Measurements from ENCODE around the gene GRIP1. TPM values are rescaled to one million over a fixed set of nuclear protein-coding genes. Genes with fewer than 3 reads are reported as not detected.

GRIP1 gene
- total and polyA plus RNA-seq, 2 of the 4 experiments (the other 2 are of a cell fraction), result under 0.01 to 0.07 TPM

DNA sequence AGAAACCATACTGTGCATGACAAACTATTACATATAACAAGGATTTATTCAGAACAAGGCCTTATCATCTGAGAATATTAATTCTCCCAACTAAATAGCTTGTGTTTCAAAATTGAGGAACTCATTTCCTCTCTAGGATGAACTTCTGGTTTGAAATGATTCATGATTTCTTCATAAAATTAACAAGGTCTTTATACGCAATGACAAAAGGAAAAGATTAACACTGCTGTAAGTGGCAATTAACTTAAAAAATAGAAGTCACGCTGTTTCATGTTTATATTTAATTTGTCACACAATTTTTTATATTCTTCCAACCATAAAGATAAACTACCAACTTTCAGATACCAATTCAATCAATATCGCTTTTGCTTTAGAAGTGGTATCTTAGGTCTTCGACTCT is 80.8 kb downstream of the GRIP1 start:
- Histone ChIP-seq H3K4me3 (ENCODE audit: insufficient read depth, low read depth, low read length) (no peak overlapping the region), H2BK5ac (ENCODE audit: low read depth, low read length, poor library complexity, severe bottlenecking) (no peak overlapping the region), H3K4me2 (ENCODE audit: low read depth, low read length) (no peak overlapping the region), H3K27ac (ENCODE audit: insufficient read depth, low read length) (no peak overlapping the region), H2BK20ac (ENCODE audit: low read depth, low read length) (no peak overlapping the region), H2AK9ac (replicated peaks; ENCODE audit: low read depth, low read length, poor library complexity) (no peak overlapping the region), H3K36me3 (ENCODE audit: control insufficient read depth, insufficient read depth, low read length) (no peaks in the 10 kb centered on the region), H3K9me1 (ENCODE audit: insufficient read depth, low read length) (no peaks in the 10 kb centered on the region), H3K4me1 (ENCODE audit: control insufficient read depth, insufficient read depth, low read length) (no peaks in the 10 kb centered on the region), H2AFZ (replicated peaks; ENCODE audit: low read length, poor library complexity) (no peak overlapping the region), H2BK120ac (ENCODE audit: low read depth, low read length) (no peak overlapping the region), H3K9ac (ENCODE audit: low read depth, low read length) (no peak overlapping the region), H2AK5ac (ENCODE audit: low read depth, low read length) (no peak overlapping the region), H3K23ac (ENCODE audit: low read depth, low read length) (no peak overlapping the region), H3K9me3 (ENCODE audit: control insufficient read depth, insufficient read depth, low read length) (no peaks in the 10 kb centered on the region), H4K5ac (ENCODE audit: low read depth, low read length) (no peak overlapping the region), H3K56ac (ENCODE audit: extremely low read depth, insufficient read depth, low read length) (no peak overlapping the region), H3K79me1 (ENCODE audit: low read depth in 1 of 2, low read length in 2 of 2) (no peaks in the 10 kb centered on the region), H4K20me1 (ENCODE audit: insufficient read depth, low read length) (no peaks in the 10 kb centered on the region), H4K8ac (ENCODE audit: low read depth in 2 of 2, low read length in 2 of 2) (no peak overlapping the region), H3K14ac (replicated peaks; ENCODE audit: low read depth, low read length) (no peak overlapping the region), H2BK15ac (ENCODE audit: low read depth, low read length) (no peak overlapping the region), H3K27me3 (ENCODE audit: control insufficient read depth, insufficient read depth, low read length) (no peaks in the 10 kb centered on the region), H3K18ac (ENCODE audit: low read depth, low read length) (no peak overlapping the region), H3K4ac (ENCODE audit: low read depth, low read length) (no peak overlapping the region), H4K91ac (ENCODE audit: insufficient read depth, low read depth, low read length) (no peak overlapping the region)
- in situ Hi-C loops (cut with MboI; ENCODE audit: low sequenced_read_pairs) (no loop called here), dilution Hi-C loops (cut with HindIII; ENCODE audit: low sequenced_read_pairs, unreplicated experiment) (no loop called here), intact Hi-C loops (cut with micrococcal nuclease) (no loop called here)
- ATAC-seq (ENCODE audit: low read depth), result no peak
- no peak for TF ChIP-seq NFE2L2 (IDR thresholded peaks at IDR 0.05; ENCODE audit: low read depth, low read length)
- no peak for TF ChIP-seq RCOR1 (IDR thresholded peaks at IDR 0.05; ENCODE audit: insufficient replicate concordance, low read length)
- no peak for TF ChIP-seq POLR2A (IDR thresholded peaks at IDR 0.05; ENCODE audit: low read depth, low read length)
- TF ChIP-seq, protein P1, sequence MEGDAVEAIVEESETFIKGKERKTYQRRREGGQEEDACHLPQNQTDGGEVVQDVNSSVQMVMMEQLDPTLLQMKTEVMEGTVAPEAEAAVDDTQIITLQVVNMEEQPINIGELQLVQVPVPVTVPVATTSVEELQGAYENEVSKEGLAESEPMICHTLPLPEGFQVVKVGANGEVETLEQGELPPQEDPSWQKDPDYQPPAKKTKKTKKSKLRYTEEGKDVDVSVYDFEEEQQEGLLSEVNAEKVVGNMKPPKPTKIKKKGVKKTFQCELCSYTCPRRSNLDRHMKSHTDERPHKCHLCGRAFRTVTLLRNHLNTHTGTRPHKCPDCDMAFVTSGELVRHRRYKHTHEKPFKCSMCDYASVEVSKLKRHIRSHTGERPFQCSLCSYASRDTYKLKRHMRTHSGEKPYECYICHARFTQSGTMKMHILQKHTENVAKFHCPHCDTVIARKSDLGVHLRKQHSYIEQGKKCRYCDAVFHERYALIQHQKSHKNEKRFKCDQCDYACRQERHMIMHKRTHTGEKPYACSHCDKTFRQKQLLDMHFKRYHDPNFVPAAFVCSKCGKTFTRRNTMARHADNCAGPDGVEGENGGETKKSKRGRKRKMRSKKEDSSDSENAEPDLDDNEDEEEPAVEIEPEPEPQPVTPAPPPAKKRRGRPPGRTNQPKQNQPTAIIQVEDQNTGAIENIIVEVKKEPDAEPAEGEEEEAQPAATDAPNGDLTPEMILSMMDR (conservative IDR thresholded peaks at IDR 0.05; ENCODE audit: low read depth, low read length), result no peak
- TF ChIP-seq CEBPB (IDR thresholded peaks at IDR 0.05; ENCODE audit: low read depth, low read length), result no peak
- TF ChIP-seq, protein P2, sequence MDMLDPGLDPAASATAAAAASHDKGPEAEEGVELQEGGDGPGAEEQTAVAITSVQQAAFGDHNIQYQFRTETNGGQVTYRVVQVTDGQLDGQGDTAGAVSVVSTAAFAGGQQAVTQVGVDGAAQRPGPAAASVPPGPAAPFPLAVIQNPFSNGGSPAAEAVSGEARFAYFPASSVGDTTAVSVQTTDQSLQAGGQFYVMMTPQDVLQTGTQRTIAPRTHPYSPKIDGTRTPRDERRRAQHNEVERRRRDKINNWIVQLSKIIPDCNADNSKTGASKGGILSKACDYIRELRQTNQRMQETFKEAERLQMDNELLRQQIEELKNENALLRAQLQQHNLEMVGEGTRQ (IDR thresholded peaks at IDR 0.05; ENCODE audit: low read depth, low read length), result no peak
- no peak for TF ChIP-seq RAD21 (IDR thresholded peaks at IDR 0.05; ENCODE audit: low read length)
- TF ChIP-seq FOS (IDR thresholded peaks at IDR 0.05; ENCODE audit: low read depth, low read length), result no peak
- no peak for TF ChIP-seq RFX5 (IDR thresholded peaks at IDR 0.05; ENCODE audit: low read depth, low read length)
- TF ChIP-seq, protein P3, sequence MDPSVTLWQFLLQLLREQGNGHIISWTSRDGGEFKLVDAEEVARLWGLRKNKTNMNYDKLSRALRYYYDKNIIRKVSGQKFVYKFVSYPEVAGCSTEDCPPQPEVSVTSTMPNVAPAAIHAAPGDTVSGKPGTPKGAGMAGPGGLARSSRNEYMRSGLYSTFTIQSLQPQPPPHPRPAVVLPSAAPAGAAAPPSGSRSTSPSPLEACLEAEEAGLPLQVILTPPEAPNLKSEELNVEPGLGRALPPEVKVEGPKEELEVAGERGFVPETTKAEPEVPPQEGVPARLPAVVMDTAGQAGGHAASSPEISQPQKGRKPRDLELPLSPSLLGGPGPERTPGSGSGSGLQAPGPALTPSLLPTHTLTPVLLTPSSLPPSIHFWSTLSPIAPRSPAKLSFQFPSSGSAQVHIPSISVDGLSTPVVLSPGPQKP (IDR thresholded peaks at IDR 0.05; ENCODE audit: borderline replicate concordance, low read depth, low read length), result no peak
- TF ChIP-seq MAFK (IDR thresholded peaks at IDR 0.05; ENCODE audit: low read depth, low read length), result no peak
- ChIA-PET CTCF (no interaction called here), POLR2A (ENCODE audit: unreplicated experiment) (no interaction called here)
- no TSS peak for BruUV-seq (replicated peaks)
- WGBS, 2 experiments (ENCODE audit: extremely low coverage in 2 of 2, insufficient read length in 1 of 2), result no CpG with 5 or more reads among the region's 4 CpGs
- DNase-seq, result no peak
